WTC11 (cell line): ENCODE results near the gene SEMA4D. TPM values are rescaled to one million over a fixed set of nuclear protein-coding genes. Genes with fewer than 3 reads are reported as not detected.

Experiments used
- ATAC-seq: fragments of 200-7000 bp; cut with Tn5 transposase; 2 replicates; pipeline ENCODE4 v1.10.0; 2021; ENCODE audit warnings: mild to moderate bottlenecking, moderate library complexity
- CTCF ChIA-PET: fragments of 300-600 bp; sonication (Branson Sonifier 250); formaldehyde crosslinking; loops from one replicate; lab custom pipeline; 2021; ENCODE audit warnings: antibody characterized with exemption; lab: Charles Lee
- POLR2A ChIA-PET: fragments of 350-600 bp; sonication (Branson Sonifier 250); formaldehyde crosslinking; loops from one replicate; lab custom pipeline; 2021; ENCODE audit warnings: antibody characterized with exemption; lab: Charles Lee
- DNase-seq: peaks from one replicate; pipeline ENCODE4 v3.0.0; 2021; ENCODE audit warnings: low spot score
- H3K27ac Mint-ChIP-seq: 2 replicates; pipeline ENCODE4 v1.8.0; 2021; ENCODE audit warnings: mixed read lengths
- H3K27me3 Mint-ChIP-seq: 2 replicates; pipeline ENCODE4 v1.8.0; 2021; ENCODE audit warnings: low read depth, mild to moderate bottlenecking, moderate library complexity, mixed read lengths
- H3K36me3 Mint-ChIP-seq: 2 replicates; pipeline ENCODE4 v1.8.0; 2021; ENCODE audit warnings: mixed read lengths
- H3K4me1 Mint-ChIP-seq: 2 replicates; pipeline ENCODE4 v1.8.0; 2022; ENCODE audit warnings: mixed read lengths
- H3K4me3 Mint-ChIP-seq: 2 replicates; pipeline ENCODE4 v1.8.0; 2021; ENCODE audit warnings: mild to moderate bottlenecking, moderate library complexity, mixed read lengths
- H3K9me3 Mint-ChIP-seq: 2 replicates; pipeline ENCODE4 v1.8.0; 2021; ENCODE audit warnings: mixed read lengths
- ATF2 ChIP-seq: sonication (generic); formaldehyde crosslinking; IDR thresholded peaks from 2 replicates; pipeline ENCODE4 v1.8.1; 2022; ENCODE audit warnings: low read depth, missing genetic modification reagents, borderline replicate concordance
- CDX4 ChIP-seq: fragments of 250-450 bp; sonication (Bioruptor Pico); IDR thresholded peaks from 2 replicates; pipeline ENCODE4 v1.9.0; 2021; ENCODE audit warnings: moderate library complexity, mild to moderate bottlenecking, inconsistent platforms, borderline replicate concordance
- E2F4 ChIP-seq: sonication (generic); formaldehyde crosslinking; IDR thresholded peaks from 2 replicates; pipeline ENCODE4 v1.8.1; 2022; ENCODE audit warnings: low read depth, mild to moderate bottlenecking, moderate library complexity, missing genetic modification reagents, borderline replicate concordance
- ESRRA ChIP-seq: sonication (generic); formaldehyde crosslinking; IDR thresholded peaks from 2 replicates; pipeline ENCODE4 v1.8.1; 2022; ENCODE audit warnings: mild to moderate bottlenecking, missing genetic modification reagents, borderline replicate concordance
- FOXJ3 ChIP-seq: sonication (generic); formaldehyde crosslinking; IDR thresholded peaks from 2 replicates; pipeline ENCODE4 v1.9.0; 2021; ENCODE audit warnings: missing genetic modification reagents, mild to moderate bottlenecking, borderline replicate concordance
- FOXP1 ChIP-seq: sonication (generic); formaldehyde crosslinking; IDR thresholded peaks from 2 replicates; pipeline ENCODE4 v1.8.0; 2022; ENCODE audit warnings: missing genetic modification reagents, mild to moderate bottlenecking, moderate library complexity, borderline replicate concordance
- GABPB1 ChIP-seq: sonication (generic); formaldehyde crosslinking; IDR thresholded peaks from 2 replicates; pipeline ENCODE4 v1.8.1; 2023; ENCODE audit warnings: mild to moderate bottlenecking, missing genetic modification reagents
- GRHL2 ChIP-seq: fragments of 250-450 bp; sonication (Bioruptor Pico); IDR thresholded peaks from 2 replicates; pipeline ENCODE4 v1.8.0; 2022; ENCODE audit warnings: mild to moderate bottlenecking, moderate library complexity; ENCODE audit not compliant: insufficient replicate concordance, severe bottlenecking
- JAZF1 ChIP-seq: fragments of 250-450 bp; sonication (Bioruptor Pico); IDR thresholded peaks from 2 replicates; pipeline ENCODE4 v1.9.0; 2021; ENCODE audit warnings: moderate library complexity, mild to moderate bottlenecking, inconsistent platforms
- NFATC4 ChIP-seq: fragments of 250-450 bp; sonication (Bioruptor Pico); IDR thresholded peaks from 2 replicates; pipeline ENCODE4 v1.9.0; 2021; ENCODE audit warnings: mild to moderate bottlenecking
- NFE2L1 ChIP-seq: sonication (generic); formaldehyde crosslinking; IDR thresholded peaks from 2 replicates; pipeline ENCODE4 v1.8.1; 2023; ENCODE audit warnings: missing genetic modification reagents
- PRDM15 ChIP-seq: sonication (generic); formaldehyde crosslinking; IDR thresholded peaks from 2 replicates; pipeline ENCODE4 v1.8.0; 2022; ENCODE audit warnings: missing genetic modification reagents
- SMAD3 ChIP-seq: sonication (generic); formaldehyde crosslinking; IDR thresholded peaks from 2 replicates; pipeline ENCODE4 v1.8.0; 2022; ENCODE audit warnings: missing genetic modification reagents, mild to moderate bottlenecking, borderline replicate concordance
- STAT6 ChIP-seq: sonication (generic); formaldehyde crosslinking; conservative IDR thresholded peaks from 2 replicates; pipeline ENCODE4 v1.8.1; 2023; ENCODE audit warnings: mild to moderate bottlenecking, low read depth, missing genetic modification reagents, moderate library complexity
- TCF7 ChIP-seq: sonication (generic); formaldehyde crosslinking; IDR thresholded peaks from 2 replicates; pipeline ENCODE4 v1.8.0; 2022; ENCODE audit warnings: mild to moderate bottlenecking, low read depth, missing genetic modification reagents, moderate library complexity
- ZNF317 ChIP-seq: sonication (generic); formaldehyde crosslinking; IDR thresholded peaks from 2 replicates; pipeline ENCODE4 v1.8.1; 2023; ENCODE audit warnings: low read depth, mild to moderate bottlenecking, moderate library complexity, missing genetic modification reagents, borderline replicate concordance
- ZNF671 ChIP-seq: fragments of 250-450 bp; sonication (Bioruptor Pico); IDR thresholded peaks from 2 replicates; pipeline ENCODE4 v1.8.0; 2021; ENCODE audit warnings: mild to moderate bottlenecking
- total RNA-seq: library from RNA; stranded (reverse); gene quantifications from 3 replicates; pipeline ENCODE4 v1.2.3, GENCODE V29; 2021

The SEMA4D gene
- total RNA-seq, 1 experiment from 2014 or later = 67.8 TPM

GRCh38 chr9:89475891-89476440 is 21.9 kb downstream of the SEMA4D start:
- no peak overlapping the region for H3K4me3 Mint-ChIP-seq
- ChIA-PET POLR2A (no interaction called here), CTCF (interaction anchor here (1.9 kb wide), 1 partner anchor 46 kb away, joined by 7 read pairs; no protein-coding TSS in a partner anchor)
- TF ChIP-seq ZNF671 (CRISPR knock-in tag) (no peak), ATF2 (CRISPR knock-in tag) (no peak), STAT6 (CRISPR knock-in tag) (no peak), JAZF1 (CRISPR knock-in tag) (no peak), GABPB1 (CRISPR knock-in tag) (no peak), GRHL2 (CRISPR knock-in tag) (no peak), PRDM15 (CRISPR knock-in tag) (no peak), E2F4 (CRISPR knock-in tag) (no peak), CDX4 (CRISPR knock-in tag) (no peak), FOXJ3 (CRISPR knock-in tag) (no peak), SMAD3 (CRISPR knock-in tag) (no peak), NFE2L1 (CRISPR knock-in tag) (no peak), TCF7 (CRISPR knock-in tag) (no peak), ZNF317 (no peak), ESRRA (CRISPR knock-in tag) (no peak), NFATC4 (no peak), FOXP1 (CRISPR knock-in tag) (no peak)
- H3K4me1 Mint-ChIP-seq = peaks cover 25% of the 10 kb centered on the region
- no peaks in the 10 kb centered on the region for H3K27me3 Mint-ChIP-seq
- H3K9me3 Mint-ChIP-seq = peaks cover 7% of the 10 kb centered on the region; the same call in 1 of the 2 replicates
- ATAC-seq (no peak), DNase-seq (no peak)
- no peak overlapping the region for H3K27ac Mint-ChIP-seq
- H3K36me3 Mint-ChIP-seq = peaks cover 21% of the 10 kb centered on the region
